Measurements from ENCODE around the gene STAC.

DNA sequence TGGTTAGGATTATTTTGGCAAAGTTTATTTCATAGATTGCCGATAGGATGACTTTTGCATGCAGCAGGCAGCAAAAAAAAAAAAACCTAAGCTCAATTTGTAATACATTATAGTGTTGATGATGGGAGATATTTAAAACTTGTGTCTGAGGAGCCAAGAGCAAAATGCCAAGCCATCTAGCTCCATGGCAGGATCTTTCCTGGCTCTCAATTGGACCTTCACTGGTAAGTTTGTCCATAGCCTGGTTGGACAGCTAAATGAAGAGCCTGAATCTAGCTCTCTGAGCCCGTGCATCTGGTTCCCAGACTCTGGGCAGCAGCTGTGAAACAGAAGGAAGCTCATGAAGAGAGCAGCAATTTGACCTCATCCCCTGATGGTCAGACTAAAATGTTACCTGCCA lies 17.5 kb downstream of the STAC start:
- TF ChIP-seq, protein P1, sequence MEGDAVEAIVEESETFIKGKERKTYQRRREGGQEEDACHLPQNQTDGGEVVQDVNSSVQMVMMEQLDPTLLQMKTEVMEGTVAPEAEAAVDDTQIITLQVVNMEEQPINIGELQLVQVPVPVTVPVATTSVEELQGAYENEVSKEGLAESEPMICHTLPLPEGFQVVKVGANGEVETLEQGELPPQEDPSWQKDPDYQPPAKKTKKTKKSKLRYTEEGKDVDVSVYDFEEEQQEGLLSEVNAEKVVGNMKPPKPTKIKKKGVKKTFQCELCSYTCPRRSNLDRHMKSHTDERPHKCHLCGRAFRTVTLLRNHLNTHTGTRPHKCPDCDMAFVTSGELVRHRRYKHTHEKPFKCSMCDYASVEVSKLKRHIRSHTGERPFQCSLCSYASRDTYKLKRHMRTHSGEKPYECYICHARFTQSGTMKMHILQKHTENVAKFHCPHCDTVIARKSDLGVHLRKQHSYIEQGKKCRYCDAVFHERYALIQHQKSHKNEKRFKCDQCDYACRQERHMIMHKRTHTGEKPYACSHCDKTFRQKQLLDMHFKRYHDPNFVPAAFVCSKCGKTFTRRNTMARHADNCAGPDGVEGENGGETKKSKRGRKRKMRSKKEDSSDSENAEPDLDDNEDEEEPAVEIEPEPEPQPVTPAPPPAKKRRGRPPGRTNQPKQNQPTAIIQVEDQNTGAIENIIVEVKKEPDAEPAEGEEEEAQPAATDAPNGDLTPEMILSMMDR (IDR thresholded peaks at IDR 0.05; ENCODE audit: low read depth, low read length, poor library complexity, severe bottlenecking) = no peak
- TF ChIP-seq EZH2phosphoT487 (IDR thresholded peaks at IDR 0.05; ENCODE audit: borderline replicate concordance, low read length) = no peak

Data from DOHH2 (cell line).